Measurements from ENCODE around the gene RUFY2.
"Not testable (repeated sequence)": the region's sequence is repeated elsewhere in the genome, so short reads cannot be mapped to it uniquely, and the experiment has no call there.

The RUFY2 gene

GRCh38 chr10:68324396-68324795 lies 82.7 kb downstream of the RUFY2 start:
- not testable (repeated sequence) for DNase-seq

GRCh38 chr10:68318331-68319059 lies 88.6 kb downstream of the RUFY2 start:
- DNase-seq: no peak

DNA sequence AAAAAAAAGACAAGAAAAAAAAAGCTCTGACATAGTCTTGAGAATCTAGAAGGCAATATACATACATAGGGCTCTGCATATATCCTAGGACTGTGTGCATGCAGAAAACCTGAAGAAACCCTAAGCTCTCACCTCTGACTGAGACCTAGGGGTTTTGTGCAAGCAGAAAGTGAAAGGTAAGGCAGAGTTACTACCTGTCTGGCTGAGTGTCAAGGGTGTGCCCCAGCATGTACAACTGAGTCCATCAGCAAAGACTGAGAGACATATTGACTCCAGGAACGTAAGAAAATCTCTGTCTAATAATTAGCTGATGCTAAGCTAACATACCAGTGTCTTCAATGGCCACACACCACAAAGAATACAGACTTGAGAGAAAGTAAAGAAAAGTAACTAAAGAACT lies 91.5 kb downstream of the RUFY2 start:
- no peak for DNase-seq

DNA sequence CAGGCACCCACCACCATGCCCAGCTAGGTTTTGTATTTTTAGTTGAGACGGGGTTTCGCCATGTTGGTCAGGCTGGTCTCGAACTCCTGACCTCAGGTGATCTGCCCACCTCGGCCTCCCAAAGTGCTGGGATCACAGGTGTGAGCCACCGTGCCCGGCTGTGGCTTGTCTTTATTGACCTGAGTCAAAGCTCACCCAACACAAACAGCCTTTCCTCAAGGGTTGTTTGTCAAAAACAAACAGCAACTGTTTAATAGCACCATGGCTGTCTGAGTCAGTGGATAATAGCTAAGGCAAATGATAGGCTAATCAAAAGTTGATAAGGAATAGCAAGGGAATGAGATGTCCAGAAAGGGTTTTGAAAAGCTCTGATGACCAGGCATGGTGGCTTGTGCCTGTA lies 92.1 kb downstream of the RUFY2 start:
- DNase-seq: not testable (repeated sequence)

GRCh38 chr10:68310531-68310930 lies 96.5 kb downstream of the RUFY2 start:
- no peak for DNase-seq

DNA sequence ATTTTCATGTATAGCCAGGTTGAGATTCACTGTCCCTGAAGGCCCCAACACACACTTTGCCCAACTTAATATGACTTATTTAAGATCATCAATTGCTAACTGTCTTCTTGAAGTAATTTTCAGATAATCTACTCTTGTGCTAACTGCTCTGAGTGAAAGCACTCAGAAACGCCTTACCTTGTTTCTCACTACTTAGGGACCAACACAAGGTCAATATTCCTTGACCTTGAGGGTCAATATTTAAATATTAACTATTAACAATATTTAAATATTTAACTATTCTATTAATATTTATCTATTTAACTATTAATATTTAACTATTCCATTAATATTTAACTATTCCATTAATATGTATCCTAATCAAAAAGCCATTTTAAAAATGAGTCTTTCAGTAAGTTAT lies 101.2 kb downstream of the RUFY2 start:
- no peak for DNase-seq

GRCh38 chr10:68303849-68304412 lies 103.1 kb downstream of the RUFY2 start:
- DNase-seq: no peak

DNA sequence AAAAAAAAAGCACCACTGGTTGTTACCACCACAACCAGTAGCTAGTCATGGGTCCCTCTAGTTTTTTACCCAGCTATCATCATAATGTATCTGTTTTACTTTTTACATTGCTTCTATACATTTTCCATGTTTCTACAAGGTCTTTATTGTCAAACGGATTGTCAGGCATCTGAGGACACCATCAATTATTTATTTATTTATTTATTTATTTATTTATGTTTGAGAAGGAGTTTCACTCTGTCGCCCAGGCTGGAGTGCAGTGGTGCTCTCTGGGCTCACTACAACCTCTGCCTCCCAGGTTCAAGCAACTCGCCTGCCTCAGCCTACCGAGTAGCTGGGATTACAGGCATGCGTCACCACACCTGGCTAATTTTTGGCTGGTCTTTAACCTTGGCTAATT lies 104.2 kb downstream of the RUFY2 start:
- DNase-seq: no peak

GRCh38 chr10:68302503-68302823 lies 104.6 kb downstream of the RUFY2 start:
- DNase-seq: no peak

DNA sequence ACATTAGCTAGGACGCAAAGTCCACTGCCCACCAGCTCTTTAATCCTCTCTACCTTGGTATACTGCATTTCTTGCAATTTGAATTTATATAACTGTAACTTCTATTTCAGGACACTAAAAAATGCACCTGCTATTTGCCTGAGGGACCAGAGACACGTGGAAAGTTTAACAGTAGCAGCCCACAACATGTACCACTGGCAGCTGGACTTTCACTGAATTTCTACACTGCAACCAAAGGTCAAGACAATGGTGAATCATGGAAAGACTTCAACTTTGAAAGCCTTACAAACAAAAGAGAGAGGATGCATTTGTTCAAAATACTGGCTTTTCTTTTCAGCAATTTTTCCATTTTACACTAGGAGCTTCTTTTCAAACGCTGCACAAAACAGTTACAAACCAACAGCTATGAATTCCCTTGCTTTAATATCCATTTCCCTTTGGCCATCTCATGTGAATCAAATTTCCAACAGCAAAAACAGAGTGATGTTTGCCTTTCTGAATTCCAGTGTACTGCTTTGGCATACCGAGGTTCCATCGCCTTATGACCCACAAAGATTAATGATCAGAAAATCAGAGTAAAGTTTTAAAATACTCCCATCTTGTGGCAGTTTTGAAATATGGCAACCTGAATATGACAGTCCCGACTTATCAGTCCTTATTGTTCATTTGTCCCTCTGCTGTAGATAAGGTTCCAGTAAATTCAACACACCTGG lies 105.1 kb downstream of the RUFY2 start:
- no peak for DNase-seq

DNA sequence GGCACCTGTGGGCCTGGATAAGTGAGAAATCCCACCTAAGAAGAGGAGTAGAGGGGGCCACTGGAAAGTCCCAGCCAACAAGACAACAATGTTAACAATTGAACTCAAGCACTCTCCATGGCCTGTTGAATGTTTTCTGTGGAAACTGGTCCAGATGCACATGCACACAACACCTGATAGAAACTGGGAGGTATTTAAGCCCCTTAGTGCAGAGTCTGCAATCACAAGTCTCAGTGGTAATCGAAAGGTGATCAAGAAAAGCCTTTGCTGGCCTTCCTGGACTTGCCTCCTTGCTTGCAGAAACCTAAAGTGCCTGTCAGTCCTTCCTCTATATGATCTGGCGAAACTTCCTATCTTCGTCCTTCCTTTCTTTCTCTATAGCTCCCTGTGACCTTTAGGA lies 105.8 kb downstream of the RUFY2 start:
- no peak for DNase-seq

DNA sequence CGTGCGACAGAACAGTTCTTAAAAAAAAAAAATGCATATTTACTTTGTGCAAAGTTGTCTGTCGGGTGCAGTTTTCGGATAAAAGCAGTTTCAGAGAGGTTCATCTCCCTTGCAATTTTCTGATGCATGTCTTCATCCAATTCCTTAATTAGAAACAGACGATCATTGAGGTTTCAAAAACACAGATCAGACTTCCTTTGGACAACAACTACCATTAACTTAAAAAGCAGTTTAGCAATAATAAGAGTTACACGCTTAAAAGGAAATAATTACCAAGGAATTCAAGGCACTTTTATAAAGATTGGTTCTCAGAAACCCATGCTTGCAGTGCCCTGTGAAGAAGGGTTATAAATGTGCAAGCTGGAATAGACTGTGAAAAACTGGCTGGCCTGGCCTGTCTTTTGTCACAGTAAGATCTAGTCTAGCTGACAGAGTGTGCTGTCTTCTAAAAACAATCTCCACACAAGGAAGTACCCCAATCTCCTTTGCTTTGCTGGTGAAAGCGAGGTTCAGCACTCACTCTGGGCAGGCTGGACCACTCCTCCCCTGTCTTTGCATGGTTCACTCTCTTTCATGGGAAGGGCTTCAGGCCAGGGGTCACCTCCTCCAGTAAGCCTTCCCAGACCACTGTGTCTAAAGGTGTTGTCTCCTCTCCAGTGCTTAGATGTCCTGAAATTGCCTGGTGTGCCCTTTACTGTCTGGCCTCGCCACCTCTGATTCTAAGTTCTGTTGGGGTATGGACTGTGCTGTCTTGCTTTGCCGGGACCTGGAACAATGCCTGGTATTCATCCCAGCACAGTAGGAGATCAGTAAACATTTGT lies 110.0 kb downstream of the RUFY2 start:
- no peak for DNase-seq

All from stimulated activated naive CD4-positive, alpha-beta T cell treated with Interleukin-2 at 50 U/mL for 16 hours (primary cell).